Natural killer cell (primary cell): ENCODE results near the gene HDLBP. TPM values are rescaled to one million over a fixed set of nuclear protein-coding genes. Genes with fewer than 3 reads are reported as not detected.
"Not testable (repeated sequence)": the region's sequence is repeated elsewhere in the genome, so short reads cannot be mapped to it uniquely, and the experiment has no call there.

ENCODE experiments used
- ATAC-seq, 3 donors: fragments of 150-1000 bp in 2 of 3; fragments of 200-7000 bp in 1 of 3; cut with Tn5 transposase; 1 replicate in 1 of 3; 2 replicates in 2 of 3; pipeline ENCODE4 v1.10.0; 2021; ENCODE audit warnings: mild to moderate bottlenecking in 2 of 3, moderate library complexity in 2 of 3
- DNase-seq, 2 donors: peaks; one replicate each; pipeline versions ENCODE4 v3.0.0 to v3.0.0-alpha.2; 2013 to 2021; ENCODE audit warnings: mixed read lengths in 1 of 2
- H3K27ac ChIP-seq: one replicate; pipeline ENCODE4 v1.5.1; 2013; ENCODE audit warnings: mild to moderate bottlenecking, low read length
- H3K27me3 ChIP-seq: one replicate; pipeline ENCODE4 v1.6.1; 2013; ENCODE audit warnings: low read length; ENCODE audit not compliant: control insufficient read depth, insufficient read depth
- H3K36me3 ChIP-seq: one replicate; pipeline ENCODE4 v1.6.1; 2013; ENCODE audit warnings: low read length; ENCODE audit not compliant: control insufficient read depth, insufficient read depth
- H3K4me1 ChIP-seq: one replicate; pipeline ENCODE4 v1.6.1; 2013; ENCODE audit warnings: low read length; ENCODE audit not compliant: control insufficient read depth, insufficient read depth
- H3K4me3 ChIP-seq: one replicate; pipeline ENCODE4 v1.5.1; 2013; ENCODE audit warnings: low read length
- H3K9me3 ChIP-seq: one replicate; pipeline ENCODE4 v1.6.1; 2013; ENCODE audit warnings: low read length; ENCODE audit not compliant: control insufficient read depth, insufficient read depth
- H3K27ac Mint-ChIP-seq, 2 donors: one replicate each; pipeline ENCODE4 v1.8.0; 2022; ENCODE audit warnings: mild to moderate bottlenecking in 2 of 2, mixed read lengths in 2 of 2, moderate library complexity in 1 of 2
- H3K27me3 Mint-ChIP-seq, 2 donors: one replicate each; pipeline ENCODE4 v1.8.0; 2022; ENCODE audit warnings: low read depth in 2 of 2, mixed read lengths in 2 of 2
- H3K36me3 Mint-ChIP-seq: one replicate; pipeline ENCODE4 v1.8.0; 2022; ENCODE audit warnings: mixed read lengths
- H3K4me1 Mint-ChIP-seq, 2 donors: one replicate each; pipeline ENCODE4 v1.8.0; 2022; ENCODE audit warnings: mixed read lengths in 2 of 2
- H3K4me3 Mint-ChIP-seq: one replicate; pipeline ENCODE4 v1.8.0; 2022; ENCODE audit warnings: mild to moderate bottlenecking, moderate library complexity, mixed read lengths
- H3K9me3 Mint-ChIP-seq, 2 donors: one replicate each; pipeline ENCODE4 v1.8.0; 2022; ENCODE audit warnings: mixed read lengths in 2 of 2
- WGBS: methylation state at CpG from one replicate; pipeline ENCODE4 v1.1.7; 2013; ENCODE audit warnings: missing lambda C conversion rate; ENCODE audit not compliant: insufficient coverage; 5-methylcytosine and 5-hydroxymethylcytosine counted together
- intact Hi-C: fragments of 100-400 bp; cut with micrococcal nuclease; formaldehyde crosslinking; loops from one replicate; pipeline ENCODE4 v1.14.2; 2022
- total RNA-seq, 4 donors: library from RNA; stranded (reverse); fragments of 120-200 nt in 1 of 4; gene quantifications; one replicate each; pipeline versions ENCODE4 v1.2.3 to v1.2.4, GENCODE V29; 2013 to 2022
- TF ChIP-seq, protein P1 (sequence below): fragments of 200-600 bp; IDR thresholded peaks from one replicate; pipeline ENCODE4 v1.8.0; 2022; ENCODE audit warnings: antibody characterized with exemption

HDLBP gene
- total RNA-seq, 3 donors from 2014 or later (not counting 1 experiment from before 2014, with no cell fraction given): 170 to 200 (median 177) TPM

- Histone ChIP-seq H3K4me1 (no peaks in the 10 kb centered on the region), H3K27ac (no peak overlapping the region), H3K4me3 (no peak overlapping the region), H3K9me3 (no peaks in the 10 kb centered on the region), H3K36me3 (no peaks in the 10 kb centered on the region), H3K27me3 (no peaks in the 10 kb centered on the region)
- TF ChIP-seq, protein P1, sequence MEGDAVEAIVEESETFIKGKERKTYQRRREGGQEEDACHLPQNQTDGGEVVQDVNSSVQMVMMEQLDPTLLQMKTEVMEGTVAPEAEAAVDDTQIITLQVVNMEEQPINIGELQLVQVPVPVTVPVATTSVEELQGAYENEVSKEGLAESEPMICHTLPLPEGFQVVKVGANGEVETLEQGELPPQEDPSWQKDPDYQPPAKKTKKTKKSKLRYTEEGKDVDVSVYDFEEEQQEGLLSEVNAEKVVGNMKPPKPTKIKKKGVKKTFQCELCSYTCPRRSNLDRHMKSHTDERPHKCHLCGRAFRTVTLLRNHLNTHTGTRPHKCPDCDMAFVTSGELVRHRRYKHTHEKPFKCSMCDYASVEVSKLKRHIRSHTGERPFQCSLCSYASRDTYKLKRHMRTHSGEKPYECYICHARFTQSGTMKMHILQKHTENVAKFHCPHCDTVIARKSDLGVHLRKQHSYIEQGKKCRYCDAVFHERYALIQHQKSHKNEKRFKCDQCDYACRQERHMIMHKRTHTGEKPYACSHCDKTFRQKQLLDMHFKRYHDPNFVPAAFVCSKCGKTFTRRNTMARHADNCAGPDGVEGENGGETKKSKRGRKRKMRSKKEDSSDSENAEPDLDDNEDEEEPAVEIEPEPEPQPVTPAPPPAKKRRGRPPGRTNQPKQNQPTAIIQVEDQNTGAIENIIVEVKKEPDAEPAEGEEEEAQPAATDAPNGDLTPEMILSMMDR: no peak
- Mint-ChIP-seq H3K4me1 (peaks cover 18 to 30% of the 10 kb centered on the region in 2 donors), H3K27ac (peak overlapping the region in 1 of 2 donors; percentile 35), H3K4me3 (no peak overlapping the region), H3K36me3 (no peaks in the 10 kb centered on the region), H3K27me3 (no peaks in the 10 kb centered on the region), H3K9me3 (no peaks in the 10 kb centered on the region)
- intact Hi-C loops: no loop called here
- no peak for DNase-seq
- ATAC-seq: no peak
- WGBS: 97% methylated on average over 3 of the region's 3 CpGs
These were observed 35.6 kb downstream of the HDLBP start for GRCh38 chr2:241279828-241280227.

DNA sequence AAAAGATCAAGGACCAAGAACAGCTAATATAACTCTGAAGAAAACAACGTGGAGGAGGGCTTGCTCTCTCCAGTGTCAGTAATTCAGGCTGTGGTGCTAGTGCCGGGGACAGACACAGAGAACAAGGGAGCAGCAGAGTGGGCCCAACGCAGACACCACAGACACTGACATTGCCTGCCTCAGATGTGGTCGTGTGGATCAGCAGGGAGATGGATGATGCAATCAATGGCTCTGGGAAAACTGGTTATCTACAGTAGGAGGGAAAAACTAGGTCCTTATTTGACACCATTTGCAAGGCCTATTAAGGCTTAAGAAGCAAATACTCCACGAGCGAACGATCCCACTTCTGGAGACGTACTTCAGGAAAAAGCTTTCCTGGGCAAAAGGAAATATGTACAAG, 36.1 kb downstream of the HDLBP start:
- intact Hi-C loops: no loop called here
- Mint-ChIP-seq H3K4me1 (peaks cover 18 to 32% of the 10 kb centered on the region in 2 donors), H3K27ac (peak overlapping the region in 1 of 2 donors; percentile 35), H3K27me3 (no peaks in the 10 kb centered on the region), H3K4me3 (no peak overlapping the region), H3K9me3 (no peaks in the 10 kb centered on the region), H3K36me3 (no peaks in the 10 kb centered on the region)
- Histone ChIP-seq H3K9me3 (no peaks in the 10 kb centered on the region), H3K27ac (no peak overlapping the region), H3K36me3 (no peaks in the 10 kb centered on the region), H3K4me1 (no peaks in the 10 kb centered on the region), H3K27me3 (no peaks in the 10 kb centered on the region), H3K4me3 (no peak overlapping the region)
- WGBS: 86% methylated on average over 8 of the region's 8 CpGs
- TF ChIP-seq, protein P1: no peak
- no peak for DNase-seq
- no peak for ATAC-seq

DNA sequence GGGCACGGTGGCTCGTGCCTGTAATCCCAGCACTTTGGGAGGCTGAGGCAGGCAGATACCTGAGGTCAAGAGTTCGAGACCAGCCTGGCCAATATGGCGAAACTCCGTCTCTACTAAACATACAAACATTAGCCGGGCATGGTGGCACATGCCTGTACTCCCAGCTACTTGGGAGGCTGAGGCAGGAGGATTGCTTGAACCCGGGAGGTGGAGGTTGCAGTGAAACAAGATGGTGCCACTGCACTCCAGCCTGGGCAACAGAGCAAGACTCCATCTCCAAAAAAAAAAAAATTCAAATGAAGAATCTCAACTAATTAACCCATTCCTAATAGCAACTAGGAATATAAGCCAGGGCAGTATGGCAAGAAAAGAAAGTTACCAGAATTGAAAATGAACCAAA, 37.2 kb downstream of the HDLBP start:
- H3K4me1 ChIP-seq, H3K27me3 Mint-ChIP-seq, H3K27me3 ChIP-seq, H3K9me3 Mint-ChIP-seq, H3K9me3 ChIP-seq, H3K4me3 ChIP-seq, intact Hi-C loops, DNase-seq, H3K36me3 Mint-ChIP-seq, H3K36me3 ChIP-seq, H3K4me3 Mint-ChIP-seq, ATAC-seq, H3K27ac ChIP-seq, H3K27ac Mint-ChIP-seq: not testable (repeated sequence)
- 97% methylated on average over 7 of the region's 7 CpGs for WGBS
- peaks cover 23 to 38% of the 10 kb centered on the region in 2 donors for H3K4me1 Mint-ChIP-seq

DNA sequence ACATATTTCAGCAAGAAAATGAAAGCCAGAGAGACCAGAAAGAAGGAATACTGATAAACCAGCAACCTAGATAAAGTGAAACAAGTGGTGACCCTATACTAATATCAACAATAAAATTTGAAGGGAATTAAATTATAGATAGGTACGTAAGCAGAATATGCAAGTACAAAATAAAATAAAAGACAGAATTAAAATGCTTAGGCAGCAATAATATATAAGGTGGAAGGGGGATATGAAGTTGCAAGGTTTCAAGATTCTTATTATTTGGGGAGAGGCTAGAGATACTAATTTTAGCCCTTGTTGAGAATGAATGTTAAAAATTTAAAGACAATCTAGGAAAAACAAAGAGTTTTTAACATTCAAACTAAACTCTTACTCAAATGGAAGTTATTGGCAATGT, 39.6 kb downstream of the HDLBP start:
- no peak for ATAC-seq
- Mint-ChIP-seq H3K27me3 (no peaks in the 10 kb centered on the region), H3K4me1 (peaks cover 26 to 40% of the 10 kb centered on the region in 2 donors), H3K27ac (no peak overlapping the region), H3K9me3 (no peaks in the 10 kb centered on the region), H3K36me3 (no peaks in the 10 kb centered on the region), H3K4me3 (no peak overlapping the region)
- TF ChIP-seq, protein P1: no peak
- H3K4me3 ChIP-seq: no peak overlapping the region
- H3K4me1 ChIP-seq: peaks cover 24% of the 10 kb centered on the region
- H3K36me3 ChIP-seq: no peaks in the 10 kb centered on the region
- WGBS: 100% methylated on average over 1 of the region's 1 CpG
- no peak for DNase-seq
- H3K27ac ChIP-seq: no peak overlapping the region
- no peaks in the 10 kb centered on the region for H3K9me3 ChIP-seq
- no peaks in the 10 kb centered on the region for H3K27me3 ChIP-seq
- intact Hi-C loops: no loop called here
